ENCODE measurements around the gene TBX15.
"Not testable (repeated sequence)": the region's sequence is repeated elsewhere in the genome, so short reads cannot be mapped to it uniquely, and the experiment has no call there.

The TBX15 gene

DNA sequence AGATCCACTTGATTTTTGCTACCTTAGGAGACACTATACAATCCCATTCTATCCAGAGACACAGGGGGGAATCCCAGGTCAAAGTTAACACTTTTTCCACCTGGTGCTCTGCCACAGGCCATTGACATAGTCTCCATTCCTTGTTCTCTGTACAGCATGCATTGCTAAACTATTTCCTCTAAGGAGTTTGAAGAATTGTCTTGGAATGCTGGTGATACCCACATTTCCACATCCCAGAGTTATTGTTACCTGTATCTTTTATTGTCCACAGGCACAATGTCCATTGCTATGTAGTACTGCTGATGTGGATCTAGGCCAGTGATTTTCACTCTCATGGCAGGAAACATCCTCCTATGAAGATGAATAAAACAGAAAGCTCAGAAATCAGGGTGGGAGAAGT, 61.9 kb downstream of the TBX15 start:
- DNase-seq (ENCODE audit: low read depth) = no peak

GRCh38 chr1:118925651-118926050, 62.5 kb downstream of the TBX15 start:
- no peak for DNase-seq (ENCODE audit: low read depth)

DNA sequence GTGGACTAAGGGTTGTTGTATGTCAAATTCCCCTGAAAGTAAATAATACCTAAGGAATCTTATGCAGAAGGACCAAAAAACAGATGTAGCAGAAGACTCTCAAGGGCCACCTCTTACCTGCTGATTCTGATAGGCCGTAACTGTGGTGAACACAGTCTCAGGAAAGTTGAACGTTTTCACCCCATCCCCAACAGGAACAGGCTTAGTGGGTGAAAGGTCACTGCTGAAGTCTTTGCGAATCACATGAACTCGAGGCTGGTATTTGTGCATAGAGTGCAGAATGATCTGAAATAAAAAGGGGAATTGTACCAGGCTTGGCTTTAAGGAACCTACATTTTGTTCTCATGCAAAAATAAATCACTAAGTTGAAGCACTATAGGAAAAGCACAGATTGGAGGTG, 64.8 kb downstream of the TBX15 start:
- DNase-seq (ENCODE audit: low read depth) = no peak

DNA sequence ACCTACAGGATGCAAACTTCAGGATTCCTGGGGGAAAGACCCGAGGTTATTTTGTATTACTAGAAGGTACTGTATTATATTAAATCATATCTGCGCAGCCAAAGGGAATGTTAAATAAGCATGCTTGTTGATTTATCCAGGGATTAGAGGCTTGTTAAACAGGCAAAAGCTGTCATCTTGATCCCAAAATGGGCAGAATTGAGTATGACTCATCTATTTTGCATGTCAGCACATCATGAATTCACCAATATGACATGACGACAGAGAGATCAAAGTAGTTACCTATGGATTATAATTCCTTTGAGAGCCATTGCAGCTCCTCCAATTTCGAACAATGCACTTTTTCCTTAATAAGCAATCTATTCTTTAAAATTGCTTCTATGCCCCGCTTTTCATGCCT, 66.1 kb downstream of the TBX15 start:
- no peak for DNase-seq (ENCODE audit: low read depth)

DNA sequence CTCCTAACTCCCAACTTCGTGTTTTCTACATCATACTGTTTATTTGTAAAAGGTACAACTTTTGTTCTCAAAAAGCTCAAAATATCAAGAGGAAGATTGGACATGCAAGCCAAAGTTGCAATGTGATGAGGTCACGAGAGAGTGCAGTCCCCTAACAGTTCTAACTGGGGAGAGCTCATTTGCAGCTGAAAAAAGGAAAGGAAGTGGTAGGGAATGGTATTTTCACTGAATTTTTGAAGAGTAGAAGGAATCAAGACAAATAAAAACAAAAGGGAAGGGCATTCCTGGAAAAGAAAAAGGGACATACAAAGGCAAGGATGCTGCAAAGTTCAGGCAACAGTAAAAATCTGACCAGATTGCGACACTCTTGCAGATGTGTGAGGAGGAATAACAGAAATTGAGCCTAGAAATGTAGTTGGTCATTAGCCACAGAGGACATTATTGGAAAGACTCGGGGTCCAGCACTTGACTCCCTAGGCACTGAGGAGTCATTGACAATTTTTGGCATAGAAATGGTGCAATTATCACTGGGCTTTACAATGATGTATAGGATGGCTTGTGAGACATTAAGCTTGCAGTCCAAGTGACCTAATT, 67.9 kb downstream of the TBX15 start:
- no peak for DNase-seq (ENCODE audit: low read depth)

DNA sequence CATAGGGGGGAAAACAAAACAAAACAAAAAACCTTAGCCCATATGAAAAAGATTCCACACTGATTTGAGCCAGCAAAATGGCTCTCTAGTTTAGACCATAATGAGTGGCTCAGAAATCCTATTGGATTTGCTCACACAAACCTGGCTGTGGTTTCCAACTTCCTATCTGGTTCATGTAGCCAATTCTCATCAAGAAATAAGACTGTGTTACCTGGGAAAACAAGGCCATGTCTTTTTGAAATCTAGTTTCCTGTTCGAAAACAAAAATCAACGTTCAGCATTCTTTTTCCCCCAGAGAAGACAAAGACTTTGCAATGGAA, 69.2 kb downstream of the TBX15 start:
- DNase-seq (ENCODE audit: low read depth) = no peak

DNA sequence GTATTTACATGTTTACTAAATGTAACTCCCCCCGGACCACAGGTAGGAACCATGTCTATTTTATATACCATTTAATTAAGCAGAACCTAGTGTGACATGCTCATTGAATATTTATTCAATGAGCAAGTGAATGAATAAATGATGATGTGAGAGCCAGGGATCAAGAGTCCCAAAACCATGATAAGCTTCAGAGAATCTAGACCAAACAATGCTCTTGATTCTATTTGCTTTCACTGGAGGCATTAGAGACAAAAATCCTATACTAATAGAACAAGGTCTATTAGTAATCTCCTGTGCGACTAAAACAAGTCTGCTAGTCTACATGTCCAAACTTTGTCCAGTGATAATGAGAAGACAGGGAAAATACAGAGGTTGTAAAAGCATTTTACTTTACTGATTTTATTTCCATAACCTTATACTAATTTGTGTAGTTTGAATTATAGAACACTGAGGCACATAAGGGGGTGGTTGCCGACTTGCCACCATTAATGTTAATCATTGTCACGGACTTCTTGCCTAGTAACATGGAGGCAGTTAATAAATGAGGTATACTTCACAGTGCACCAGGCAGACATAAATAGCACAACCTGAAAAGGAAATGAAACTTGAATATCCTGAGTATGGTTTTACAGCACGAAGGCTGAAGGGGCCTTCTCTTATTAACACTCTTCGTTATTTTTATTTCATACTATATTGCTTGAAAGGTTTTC, 69.8 kb downstream of the TBX15 start:
- DNase-seq (ENCODE audit: low read depth) = no peak

DNA sequence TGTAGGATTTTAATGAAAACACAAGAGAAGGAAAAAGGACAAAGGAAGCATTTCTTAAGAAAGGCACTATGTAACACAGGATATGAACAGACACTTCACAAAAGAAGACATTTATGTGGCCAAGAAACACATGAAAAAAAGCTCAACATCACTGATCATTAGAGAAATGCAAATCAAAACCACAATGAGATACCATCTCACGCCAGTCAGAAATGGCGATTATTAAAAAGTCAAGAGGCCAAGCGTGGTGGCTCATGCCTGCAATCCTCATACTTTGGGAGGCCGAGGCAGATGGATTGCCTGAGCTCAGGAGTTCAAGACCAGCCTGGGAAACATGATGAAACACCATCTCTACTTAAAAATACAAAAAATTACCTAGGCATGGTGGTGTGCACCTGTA, 71.8 kb downstream of the TBX15 start:
- not testable (repeated sequence) for DNase-seq (ENCODE audit: low read depth)

DNA sequence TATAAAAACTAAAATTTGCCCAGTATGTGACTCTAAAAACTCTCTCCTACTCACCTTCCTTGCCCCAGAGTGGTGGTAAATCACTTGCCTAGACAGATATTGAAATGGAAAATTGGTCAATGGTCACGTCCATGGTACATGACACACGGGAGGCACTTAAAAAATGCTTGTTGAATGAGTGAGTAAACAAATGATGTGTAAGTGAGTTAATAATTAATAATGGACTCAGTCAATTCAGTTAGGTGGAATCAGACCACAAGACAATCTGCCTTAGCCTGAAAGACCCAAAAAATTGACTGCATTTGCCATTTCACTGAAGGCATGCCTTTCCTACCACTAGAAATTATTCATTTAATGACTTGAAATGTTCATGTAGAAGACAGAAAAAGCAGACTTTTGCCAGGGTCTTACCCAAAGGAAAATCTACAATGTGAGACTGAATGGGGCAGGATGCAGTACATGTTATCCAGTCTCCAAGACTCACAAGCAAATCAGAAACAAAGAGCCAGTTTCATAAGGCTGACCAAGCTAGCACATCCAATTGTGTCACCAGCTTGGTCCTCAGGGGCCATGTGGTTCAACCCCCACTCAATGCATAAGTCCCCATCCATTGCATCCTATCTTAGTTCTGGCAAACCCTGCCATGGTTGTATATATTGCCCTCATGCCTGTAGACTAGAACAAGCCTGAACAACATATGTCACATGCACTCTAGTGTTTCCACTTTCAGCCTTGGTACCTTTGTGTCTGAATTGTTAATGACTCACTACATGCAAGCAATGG, 73.6 kb downstream of the TBX15 start:
- no peak for DNase-seq (ENCODE audit: low read depth)

- no peak for DNase-seq (ENCODE audit: low read depth)
Measured at GRCh38 chr1:118913818-118914217, 74.3 kb downstream of the TBX15 start.

DNA sequence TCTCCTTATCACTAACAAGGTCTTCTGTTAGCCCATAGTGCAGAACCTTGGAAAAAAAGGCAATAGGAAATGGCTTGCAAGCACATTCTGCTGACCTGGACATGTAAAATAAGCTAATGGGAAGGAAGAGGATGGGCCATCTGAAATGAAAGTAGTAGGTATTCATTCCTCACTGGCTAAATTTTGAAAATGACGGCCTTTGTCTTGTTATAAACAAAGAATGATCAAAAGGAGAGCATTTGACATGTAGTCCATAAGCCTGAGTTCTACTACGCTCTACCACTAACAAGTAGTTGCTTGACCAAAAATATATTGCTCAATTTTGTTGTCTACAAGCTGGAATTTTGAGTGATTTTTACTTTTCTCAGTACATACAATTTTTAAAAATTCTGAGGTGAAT, 75.6 kb downstream of the TBX15 start:
- DNase-seq (ENCODE audit: low read depth) = no peak

DNA sequence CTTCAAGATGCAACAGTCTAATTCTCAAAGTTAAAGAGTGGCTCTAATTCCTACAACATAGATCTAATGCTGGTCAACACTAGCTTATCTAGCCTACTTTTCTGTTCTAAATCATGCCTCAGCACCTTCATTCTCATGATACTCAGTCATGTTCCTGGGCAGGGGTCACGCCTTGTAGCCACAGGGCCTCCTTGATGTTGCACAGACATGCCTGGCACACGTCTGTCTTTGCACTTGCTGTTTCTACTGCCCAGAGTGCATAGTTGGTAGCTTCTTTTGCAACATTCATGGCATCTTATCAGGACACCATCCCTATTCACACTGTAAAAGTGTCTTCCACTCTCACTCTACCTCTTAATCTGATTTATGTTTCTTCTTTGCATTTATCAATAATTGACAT, 76.6 kb downstream of the TBX15 start:
- DNase-seq (ENCODE audit: low read depth) = no peak

GRCh38 chr1:118907466-118907865, 80.7 kb downstream of the TBX15 start:
- no peak for DNase-seq (ENCODE audit: low read depth)

GRCh38 chr1:118905671-118906070, 82.5 kb downstream of the TBX15 start:
- no peak for DNase-seq (ENCODE audit: low read depth)

DNA sequence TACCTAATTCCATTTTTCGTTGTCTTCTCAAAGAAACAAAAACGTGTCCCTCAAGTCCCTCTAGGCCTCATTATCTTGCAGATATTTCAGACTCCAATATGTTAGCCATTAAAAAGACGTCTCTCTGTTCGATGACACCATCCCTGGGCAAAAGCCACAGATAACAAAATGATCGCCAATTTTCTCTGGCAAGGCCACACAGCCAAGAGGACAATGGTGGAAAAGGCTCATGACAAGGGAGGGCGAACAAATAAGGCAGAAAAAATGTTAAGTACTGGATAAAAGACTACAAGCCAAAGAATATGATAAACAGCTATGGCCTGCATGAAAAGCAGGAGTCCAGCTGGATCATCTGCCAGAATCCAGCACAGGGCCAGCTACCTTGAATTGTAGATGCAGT, 82.9 kb downstream of the TBX15 start:
- no peak for DNase-seq (ENCODE audit: low read depth)

GRCh38 chr1:118902711-118903191, 85.4 kb downstream of the TBX15 start:
- DNase-seq (ENCODE audit: low read depth) = no peak

GRCh38 chr1:118902299-118902698, 85.8 kb downstream of the TBX15 start:
- no peak for DNase-seq (ENCODE audit: low read depth)

DNA sequence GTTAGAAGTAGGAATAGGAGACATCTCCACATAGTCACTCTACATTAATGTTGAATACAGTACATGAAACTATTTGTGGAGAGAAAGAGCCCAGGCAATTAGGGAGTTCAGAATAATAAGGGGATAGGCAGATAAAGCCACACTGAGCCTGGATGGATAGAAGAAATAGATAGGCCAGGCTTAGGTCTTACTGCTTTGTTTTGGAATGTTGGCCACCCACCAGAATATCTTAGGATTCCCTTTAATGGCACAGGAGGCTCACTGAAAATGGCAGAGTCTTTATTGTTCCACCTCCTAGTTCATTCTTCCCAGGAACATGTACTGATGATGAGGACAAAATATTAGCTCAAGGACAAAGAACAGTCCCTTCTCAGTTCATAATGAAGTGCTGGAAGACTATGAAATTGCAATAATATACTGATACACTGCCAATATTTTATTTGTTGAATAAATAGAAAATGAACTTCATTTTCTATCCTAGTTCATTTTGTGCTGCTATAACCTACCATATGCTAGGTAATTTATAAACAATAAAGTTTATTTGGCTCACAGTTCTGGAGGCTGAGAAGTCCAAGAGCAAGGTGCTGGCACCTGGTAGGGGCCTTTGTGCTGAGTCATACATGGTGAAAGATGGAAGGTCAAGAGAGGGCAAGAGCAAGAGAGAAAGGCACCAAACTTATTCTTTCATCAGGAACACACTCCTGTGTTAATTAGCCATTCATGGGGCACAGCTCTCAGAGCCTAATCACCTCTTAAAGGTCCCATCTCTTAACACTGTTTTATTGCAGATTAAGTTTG, 87.3 kb downstream of the TBX15 start:
- DNase-seq (ENCODE audit: low read depth) = no peak

DNA sequence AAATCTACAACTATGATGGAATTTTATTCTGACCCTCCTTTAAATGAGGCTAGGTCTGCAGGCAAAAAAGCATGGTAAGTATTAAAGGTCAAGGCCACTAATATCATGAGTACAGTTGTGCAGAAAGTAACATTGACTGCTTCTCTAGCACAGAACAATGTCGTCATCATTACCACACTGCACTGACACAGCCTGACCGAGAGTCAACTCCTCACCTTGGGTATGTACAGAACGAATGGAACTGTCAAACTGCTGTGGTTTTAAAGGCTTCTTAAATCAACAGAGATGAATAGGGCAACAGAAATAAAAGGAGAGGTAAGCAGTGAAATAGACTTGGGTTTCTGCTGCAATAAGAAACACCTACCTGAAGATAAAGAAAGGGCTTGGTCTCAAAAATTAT, 88.8 kb downstream of the TBX15 start:
- DNase-seq (ENCODE audit: low read depth) = no peak

- DNase-seq (ENCODE audit: low read depth) = no peak
Measured at GRCh38 chr1:118898712-118899111, 89.4 kb downstream of the TBX15 start.

- no peak for DNase-seq (ENCODE audit: low read depth)
Measured at GRCh38 chr1:118896416-118896815, 91.7 kb downstream of the TBX15 start.

- no peak for DNase-seq (ENCODE audit: low read depth)
Measured at GRCh38 chr1:118894836-118895235, 93.3 kb downstream of the TBX15 start.

Measured in stimulated activated CD8-positive, alpha-beta memory T cell treated with anti-CD3 and anti-CD28 coated beads, Interleukin-12 subunit alpha, Interleukin-12 subunit beta, amount 100 ng/mL, for 1 hour (primary cell).